OCI-LY1 (cell line): Measurements from ENCODE around the gene TRIM56.
"Not testable (repeated sequence)": the region's sequence is repeated elsewhere in the genome, so short reads cannot be mapped to it uniquely, and the experiment has no call there.

Experiments
- H2AFZ ChIP-seq: fragments of 200-600 bp; sonication (generic), shearing (Covaris generic); 2 replicates; pipeline ENCODE4 v1.6.0; 2014; ENCODE audit warnings: antibody characterized with exemption, mild to moderate bottlenecking, low read length
- H3F3A ChIP-seq: fragments of 200-600 bp; sonication (generic), shearing (Covaris generic); 2 replicates; pipeline ENCODE4 v1.6.0; 2014; ENCODE audit warnings: mild to moderate bottlenecking, antibody characterized with exemption, low read length, moderate library complexity; ENCODE audit not compliant: insufficient read depth
- H3K27ac ChIP-seq: fragments of 200-600 bp; sonication (generic); 2 replicates; pipeline ENCODE4 v1.5.1; 2014; ENCODE audit warnings: low read length, mixed run types, mild to moderate bottlenecking, low read depth; ENCODE audit not compliant: poor library complexity, severe bottlenecking
- H3K27me3 ChIP-seq: fragments of 200-600 bp; sonication (generic); 2 replicates; pipeline ENCODE4 v1.6.0; 2014; ENCODE audit warnings: antibody characterized with exemption, mild to moderate bottlenecking, low read length, moderate library complexity; ENCODE audit not compliant: insufficient read depth
- H3K36me3 ChIP-seq: fragments of 200-600 bp; sonication (generic); 2 replicates; pipeline ENCODE4 v1.6.1; 2014; ENCODE audit warnings: mild to moderate bottlenecking, antibody characterized with exemption, low read length, moderate library complexity, mixed read lengths; ENCODE audit not compliant: insufficient read depth
- H3K4me1 ChIP-seq: fragments of 200-600 bp; sonication (generic); 2 replicates; pipeline ENCODE4 v1.5.1; 2014; ENCODE audit warnings: mild to moderate bottlenecking, low read length, moderate library complexity; ENCODE audit not compliant: insufficient read depth, severe bottlenecking
- H3K4me2 ChIP-seq: fragments of 200-600 bp; sonication (generic), shearing (Covaris generic); 2 replicates; pipeline ENCODE4 v1.6.1; 2014; ENCODE audit warnings: low read length
- H3K4me3 ChIP-seq: fragments of 200-600 bp; sonication (generic); 2 replicates; pipeline ENCODE4 v1.5.1; 2014; ENCODE audit warnings: low read length, low read depth, mild to moderate bottlenecking, mixed read lengths; ENCODE audit not compliant: poor library complexity, severe bottlenecking
- H3K79me2 ChIP-seq: fragments of 200-600 bp; shearing (Covaris generic); 2 replicates; pipeline ENCODE4 v1.6.1; 2016; ENCODE audit warnings: mixed run types, low read length, mixed read lengths; ENCODE audit not compliant: insufficient read depth
- H3K9ac ChIP-seq: fragments of 200-600 bp; sonication (generic), shearing (Covaris generic); 2 replicates; pipeline ENCODE4 v1.6.1; 2014; ENCODE audit warnings: mild to moderate bottlenecking, low read length, mixed read lengths
- H3K9me2 ChIP-seq: fragments of 200-600 bp; sonication (generic), shearing (Covaris generic); 2 replicates; pipeline ENCODE4 v1.6.1; 2014; ENCODE audit warnings: low read depth, mild to moderate bottlenecking, low read length, mixed read lengths
- H3K9me3 ChIP-seq: fragments of 200-600 bp; shearing (Covaris generic); 2 replicates; pipeline ENCODE4 v1.6.1; 2014; ENCODE audit warnings: low read length, mixed read lengths
- H4K20me1 ChIP-seq: fragments of 200-600 bp; sonication (generic), shearing (Covaris generic); 2 replicates; pipeline ENCODE4 v1.6.0; 2016; ENCODE audit warnings: mild to moderate bottlenecking, low read length; ENCODE audit not compliant: insufficient read depth
- EZH2 ChIP-seq: fragments of 200-600 bp; sonication (generic), shearing (Covaris generic); IDR thresholded peaks from 2 replicates; pipeline ENCODE4 v1.8.0; 2017; ENCODE audit warnings: borderline replicate concordance, mixed run types, mild to moderate bottlenecking, antibody characterized with exemption, low read length, moderate library complexity, mixed read lengths
- TF ChIP-seq, protein P1 (sequence below): fragments of 200-600 bp; sonication (generic), shearing (Covaris generic); IDR thresholded peaks from 2 replicates; pipeline ENCODE4 v1.5.1; 2017; ENCODE audit warnings: mild to moderate bottlenecking, antibody characterized with exemption, low read length, moderate library complexity, mixed read lengths

TRIM56 gene

DNA sequence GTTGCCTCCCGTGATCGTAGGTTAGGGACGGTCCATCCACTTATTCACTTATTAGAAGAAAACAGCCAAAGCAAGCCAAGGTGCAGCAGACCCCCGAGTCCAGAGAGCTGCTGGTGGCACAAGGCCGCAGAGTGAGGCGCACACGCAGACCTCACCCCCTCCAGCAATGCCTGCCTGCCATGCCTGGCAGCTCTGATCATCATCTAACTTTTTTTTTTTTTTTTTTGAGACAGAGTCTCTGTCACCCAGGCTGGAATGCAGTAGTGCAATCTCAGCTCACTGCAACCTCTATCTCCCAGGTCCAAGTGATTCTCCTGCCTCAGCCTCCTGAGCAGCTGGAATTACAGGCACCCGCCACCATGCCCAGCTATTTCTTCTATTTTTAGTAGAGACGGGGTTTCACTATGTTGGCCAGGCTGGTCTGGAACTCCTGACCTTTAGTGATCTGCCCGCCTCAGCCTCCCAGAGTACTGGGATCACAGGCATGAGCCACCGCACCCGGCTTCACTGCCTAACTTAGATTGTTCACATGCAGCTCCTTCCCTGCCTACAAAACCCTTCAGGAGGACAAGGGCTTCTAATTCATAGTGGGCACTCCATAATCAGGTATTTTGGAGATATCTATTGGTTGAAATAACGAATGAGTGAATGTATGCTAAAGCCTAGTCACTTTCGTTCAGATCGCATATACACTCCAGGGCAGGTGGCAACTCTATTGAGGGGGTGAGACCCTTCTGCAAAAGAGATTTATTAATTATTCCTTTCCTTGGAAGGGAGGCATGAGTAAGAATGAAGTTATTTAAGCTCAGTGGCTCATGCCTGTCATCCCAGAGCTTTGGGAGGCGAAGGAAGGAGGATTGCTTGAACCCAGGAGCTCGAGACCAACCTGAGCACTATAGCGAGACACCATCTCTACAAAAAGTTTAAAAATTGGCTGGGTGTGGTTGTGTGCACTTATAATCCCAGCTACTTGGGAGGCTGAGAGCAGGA is 15.9 kb downstream of the TRIM56 start:
- peaks cover 5% of the 10 kb centered on the region; the same call in 1 of the 2 replicates for H3K27me3 ChIP-seq
- no peak overlapping the region for H2AFZ ChIP-seq
- H3K4me1 ChIP-seq = no peaks in the 10 kb centered on the region
- no peaks in the 10 kb centered on the region for H3K36me3 ChIP-seq
- H3K27ac ChIP-seq = no peak overlapping the region
- no peaks in the 10 kb centered on the region for H3K9me2 ChIP-seq
- H3K79me2 ChIP-seq = no peaks in the 10 kb centered on the region
- H3K9me3 ChIP-seq = no peaks in the 10 kb centered on the region
- no peak overlapping the region for H3K4me2 ChIP-seq
- no peak overlapping the region for H3K4me3 ChIP-seq
- H3K9ac ChIP-seq = no peak overlapping the region
- no peaks in the 10 kb centered on the region for H4K20me1 ChIP-seq
- TF ChIP-seq EZH2 = no peak
- TF ChIP-seq, protein P1, sequence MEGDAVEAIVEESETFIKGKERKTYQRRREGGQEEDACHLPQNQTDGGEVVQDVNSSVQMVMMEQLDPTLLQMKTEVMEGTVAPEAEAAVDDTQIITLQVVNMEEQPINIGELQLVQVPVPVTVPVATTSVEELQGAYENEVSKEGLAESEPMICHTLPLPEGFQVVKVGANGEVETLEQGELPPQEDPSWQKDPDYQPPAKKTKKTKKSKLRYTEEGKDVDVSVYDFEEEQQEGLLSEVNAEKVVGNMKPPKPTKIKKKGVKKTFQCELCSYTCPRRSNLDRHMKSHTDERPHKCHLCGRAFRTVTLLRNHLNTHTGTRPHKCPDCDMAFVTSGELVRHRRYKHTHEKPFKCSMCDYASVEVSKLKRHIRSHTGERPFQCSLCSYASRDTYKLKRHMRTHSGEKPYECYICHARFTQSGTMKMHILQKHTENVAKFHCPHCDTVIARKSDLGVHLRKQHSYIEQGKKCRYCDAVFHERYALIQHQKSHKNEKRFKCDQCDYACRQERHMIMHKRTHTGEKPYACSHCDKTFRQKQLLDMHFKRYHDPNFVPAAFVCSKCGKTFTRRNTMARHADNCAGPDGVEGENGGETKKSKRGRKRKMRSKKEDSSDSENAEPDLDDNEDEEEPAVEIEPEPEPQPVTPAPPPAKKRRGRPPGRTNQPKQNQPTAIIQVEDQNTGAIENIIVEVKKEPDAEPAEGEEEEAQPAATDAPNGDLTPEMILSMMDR = no peak
- H3F3A ChIP-seq = no peaks in the 10 kb centered on the region

DNA sequence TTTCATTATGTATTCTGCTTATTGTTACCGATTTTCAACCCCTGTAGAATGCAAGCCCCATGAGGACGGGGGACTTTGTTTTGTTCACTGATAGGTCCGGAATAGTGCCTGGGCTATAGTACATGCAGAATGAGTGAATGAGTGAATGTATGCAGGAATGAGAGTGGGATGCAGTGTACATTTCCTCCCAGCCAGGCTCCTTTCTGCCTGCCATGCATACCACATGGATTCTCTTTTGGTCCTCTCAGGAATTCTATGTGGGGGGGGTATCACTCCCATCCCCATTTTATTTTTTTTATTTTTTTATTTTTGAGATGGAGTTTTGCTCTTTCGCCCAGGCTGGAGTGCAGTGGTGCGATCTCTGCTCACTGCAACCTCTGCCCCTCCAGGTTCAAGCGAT is 16.7 kb downstream of the TRIM56 start:
- Histone ChIP-seq H3K4me3 (no peak overlapping the region), H2AFZ (no peak overlapping the region), H3K4me2 (no peak overlapping the region), H3K79me2 (no peaks in the 10 kb centered on the region), H3K27me3 (peaks cover 5% of the 10 kb centered on the region; the same call in 1 of the 2 replicates), H3K9me2 (no peaks in the 10 kb centered on the region), H3K36me3 (no peaks in the 10 kb centered on the region), H3F3A (no peaks in the 10 kb centered on the region), H4K20me1 (no peaks in the 10 kb centered on the region), H3K4me1 (no peaks in the 10 kb centered on the region), H3K9me3 (no peaks in the 10 kb centered on the region), H3K27ac (no peak overlapping the region), H3K9ac (no peak overlapping the region)
- TF ChIP-seq, protein P1 = no peak
- TF ChIP-seq EZH2 = no peak

DNA sequence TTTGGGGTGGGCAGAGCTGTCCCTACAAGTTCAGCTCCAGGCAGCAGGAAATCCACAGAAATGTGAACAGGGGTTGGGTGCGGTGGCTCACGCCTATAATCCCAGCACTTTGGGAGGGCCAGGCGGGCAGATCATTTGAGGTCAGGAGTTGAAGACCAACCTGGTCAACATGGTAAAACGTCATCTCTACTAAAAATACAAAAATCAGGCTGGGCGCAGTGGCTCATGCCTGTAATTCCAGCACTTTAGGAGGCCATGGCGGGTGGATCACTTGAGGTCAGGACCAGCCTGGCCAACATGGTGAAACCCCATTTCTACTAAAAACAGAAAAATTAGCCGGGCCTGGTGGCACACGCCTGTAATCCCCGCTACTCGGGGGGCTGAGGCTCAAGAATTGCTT is 18.4 kb downstream of the TRIM56 start:
- not testable (repeated sequence) for H3K4me3 ChIP-seq, H2AFZ ChIP-seq, H3K9me3 ChIP-seq, H3K4me1 ChIP-seq, H3K27ac ChIP-seq, H3F3A ChIP-seq, H3K36me3 ChIP-seq, H3K27me3 ChIP-seq, H3K4me2 ChIP-seq, H3K9me2 ChIP-seq, H4K20me1 ChIP-seq, H3K9ac ChIP-seq, H3K79me2 ChIP-seq
